AG09319 (cell line): ENCODE measurements around the gene SERPINA3.

Source experiments
- DNase-seq: peaks from one replicate; pipeline ENCODE4 v3.0.0-alpha.2; 2010; ENCODE audit warnings: low read depth; ENCODE audit errors: extremely low read depth
- CTCF ChIP-seq: IDR thresholded peaks from 2 replicates; pipeline ENCODE4 v1.5.1; 2011; ENCODE audit warnings: low read depth, mild to moderate bottlenecking, inconsistent platforms, low read length, moderate library complexity

SERPINA3 gene

GRCh38 chr14:94614802-94615201 lies 2.6 kb downstream of the SERPINA3 start:
- TF ChIP-seq CTCF: no peak

GRCh38 chr14:94615254-94615653 lies 3.1 kb downstream of the SERPINA3 start:
- no peak for DNase-seq
- no peak for TF ChIP-seq CTCF

More at GRCh38 chr14:94614802-94615201, 2.6 kb downstream of the SERPINA3 start:
- DNase-seq: no peak

GRCh38 chr14:94615823-94616570 lies 3.8 kb downstream of the SERPINA3 start:
- TF ChIP-seq CTCF: no peak
- no peak for DNase-seq

GRCh38 chr14:94617366-94617941 lies 5.3 kb downstream of the SERPINA3 start:
- TF ChIP-seq CTCF: no peak
- DNase-seq: no peak

- DNase-seq: no peak
These were observed 6.0 kb downstream of the SERPINA3 start for GRCh38 chr14:94617988-94618822.

GRCh38 chr14:94619297-94619696 lies 7.1 kb downstream of the SERPINA3 start:
- DNase-seq: no peak
- TF ChIP-seq CTCF: no peak

More at GRCh38 chr14:94617988-94618822, 6.0 kb downstream of the SERPINA3 start:
- TF ChIP-seq CTCF: no peak

GRCh38 chr14:94620597-94620996 lies 8.4 kb downstream of the SERPINA3 start:
- DNase-seq: no peak
- TF ChIP-seq CTCF: no peak
